Breast epithelium (tissue), 4 donors: Measurements from ENCODE around the gene CFAP46. TPM values are rescaled to one million over a fixed set of nuclear protein-coding genes. Genes with fewer than 3 reads are reported as not detected.

Experiments used
- DNase-seq, 2 donors: peaks; one replicate each; pipeline ENCODE4 v3.0.0-alpha.2; 2019; ENCODE audit warnings: low spot score in 2 of 2
- H3K27ac ChIP-seq, 2 donors: fragments of 200-600 bp; sonication (generic) in 1 of 2; one replicate each; pipeline ENCODE4 v1.5.1; 2016 to 2019; ENCODE audit warnings: mild to moderate bottlenecking in 1 of 2
- H3K27me3 ChIP-seq, 2 donors: fragments of 200-600 bp; sonication (generic) in 1 of 2; one replicate each; pipeline versions ENCODE4 v1.5.1 to v1.6.0; 2017 to 2019; ENCODE audit warnings: control low read depth in 1 of 2, mild to moderate bottlenecking in 1 of 2
- H3K36me3 ChIP-seq: fragments of 200-600 bp; one replicate; pipeline ENCODE4 v1.5.1; 2019
- H3K4me1 ChIP-seq, 2 donors: fragments of 200-600 bp; sonication (generic); one replicate each; pipeline ENCODE4 v1.5.1; 2016 to 2019; ENCODE audit warnings: control low read depth in 1 of 2
- H3K4me3 ChIP-seq, 3 donors: fragments of 200-600 bp; sonication (generic); 1 replicate in 2 of 3; 2 replicates in 1 of 3; pipeline ENCODE4 v1.5.1; 2016 to 2019; ENCODE audit warnings: mild to moderate bottlenecking in 3 of 3, moderate library complexity in 2 of 3
- H3K9me3 ChIP-seq, 2 donors: fragments of 200-600 bp; sonication (generic) in 1 of 2; one replicate each; pipeline ENCODE4 v1.5.1; 2016 to 2019; ENCODE audit warnings: control low read depth in 1 of 2
- CTCF ChIP-seq, 3 donors: fragments of 450-650 bp; IDR thresholded peaks; one replicate each; pipeline ENCODE4 v1.5.1; 2016 to 2017; ENCODE audit warnings: antibody characterized with exemption in 3 of 3, mild to moderate bottlenecking in 3 of 3, moderate library complexity in 3 of 3
- POLR2A ChIP-seq: fragments of 450-650 bp; IDR thresholded peaks from one replicate; pipeline ENCODE4 v1.6.1; 2016; ENCODE audit warnings: antibody characterized with exemption, mild to moderate bottlenecking, moderate library complexity
- POLR2AphosphoS5 ChIP-seq, 3 donors: sonication (generic); formaldehyde crosslinking; IDR thresholded peaks; one replicate each; pipeline ENCODE4 v1.6.1; 2017; ENCODE audit warnings: antibody characterized with exemption in 3 of 3
- intact Hi-C: fragments of 100-400 bp; cut with DNase I; formaldehyde crosslinking; loops from one replicate; pipeline ENCODE4 v1.15.1; 2023; ENCODE audit warnings: low total_unique reads
- total RNA-seq, 3 donors: library from RNA; depleted of rRNA; stranded (reverse); fragments of >200 nt; gene quantifications; one replicate each; pipeline ENCODE4 v1.1.0, GENCODE V29; 2016

The CFAP46 gene
- total RNA-seq, 3 donors from 2014 or later: 0.16 to 0.73 (median 0.66) TPM

GRCh38 chr10:132927824-132928223, 14.5 kb downstream of the CFAP46 start:
- no peak for DNase-seq
- no peaks in the 10 kb centered on the region for H3K4me1 ChIP-seq
- no peak overlapping the region for H3K4me3 ChIP-seq
- H3K27ac ChIP-seq: no peak overlapping the region
- intact Hi-C loops: no loop called here
- no peaks in the 10 kb centered on the region for H3K9me3 ChIP-seq
- no peaks in the 10 kb centered on the region for H3K27me3 ChIP-seq
- no peaks in the 10 kb centered on the region for H3K36me3 ChIP-seq
- TF ChIP-seq POLR2A: no peak

- Histone ChIP-seq H3K27me3 (no peaks in the 10 kb centered on the region), H3K4me1 (no peaks in the 10 kb centered on the region), H3K27ac (no peak overlapping the region), H3K36me3 (no peaks in the 10 kb centered on the region), H3K4me3 (no peak overlapping the region), H3K9me3 (no peaks in the 10 kb centered on the region)
- intact Hi-C loops: no loop called here
- no peak for TF ChIP-seq POLR2A
- no peak for TF ChIP-seq CTCF (IDR thresholded peaks at IDR 0.05)
- TF ChIP-seq POLR2AphosphoS5 (IDR thresholded peaks at IDR 0.05): no peak
- DNase-seq: no peak
Measured at GRCh38 chr10:132926777-132927650, 15.4 kb downstream of the CFAP46 start.

GRCh38 chr10:132926070-132926469, 16.3 kb downstream of the CFAP46 start:
- intact Hi-C loops: no loop called here
- Histone ChIP-seq H3K9me3 (no peaks in the 10 kb centered on the region), H3K4me1 (no peaks in the 10 kb centered on the region), H3K27ac (no peak overlapping the region), H3K4me3 (no peak overlapping the region), H3K27me3 (no peaks in the 10 kb centered on the region), H3K36me3 (no peaks in the 10 kb centered on the region)
- no peak for DNase-seq
- TF ChIP-seq POLR2AphosphoS5 (IDR thresholded peaks at IDR 0.05) (no peak), CTCF (IDR thresholded peaks at IDR 0.05) (no peak), POLR2A (no peak)

GRCh38 chr10:132925614-132926013, 16.8 kb downstream of the CFAP46 start:
- no peak for TF ChIP-seq POLR2A
- no peak for TF ChIP-seq POLR2AphosphoS5 (IDR thresholded peaks at IDR 0.05)
- TF ChIP-seq CTCF (IDR thresholded peaks at IDR 0.05): no peak
- intact Hi-C loops: no loop called here

GRCh38 chr10:132925071-132925561, 17.3 kb downstream of the CFAP46 start:
- H3K9me3 ChIP-seq: no peaks in the 10 kb centered on the region
- H3K27ac ChIP-seq: no peak overlapping the region
- DNase-seq: no peak
- H3K4me3 ChIP-seq: no peak overlapping the region
- no peaks in the 10 kb centered on the region for H3K4me1 ChIP-seq
- H3K27me3 ChIP-seq: no peaks in the 10 kb centered on the region
- TF ChIP-seq POLR2AphosphoS5 (IDR thresholded peaks at IDR 0.05) (no peak), CTCF (IDR thresholded peaks at IDR 0.05) (no peak), POLR2A (no peak)
- H3K36me3 ChIP-seq: no peaks in the 10 kb centered on the region
- intact Hi-C loops: no loop called here

More at GRCh38 chr10:132925614-132926013, 16.8 kb downstream of the CFAP46 start:
- Histone ChIP-seq H3K27ac (no peak overlapping the region), H3K27me3 (no peaks in the 10 kb centered on the region), H3K4me1 (no peaks in the 10 kb centered on the region), H3K36me3 (no peaks in the 10 kb centered on the region), H3K4me3 (no peak overlapping the region), H3K9me3 (no peaks in the 10 kb centered on the region)
- DNase-seq: no peak
